GM12865 (cell line): ENCODE results near the gene FGFR1OP2.

Source experiments
- DNase-seq: peaks from one replicate; pipeline ENCODE4 v3.0.0; 2010; ENCODE audit warnings: low read depth
- H3K4me3 ChIP-seq: 2 replicates; pipeline ENCODE4 v1.5.1; 2011; ENCODE audit warnings: mild to moderate bottlenecking, low read depth, low read length, control low read depth
- CTCF ChIP-seq: IDR thresholded peaks from 2 replicates; pipeline ENCODE4 v1.5.1; 2011; ENCODE audit warnings: low read length, control low read depth, low read depth, inconsistent platforms; ENCODE audit not compliant: insufficient read depth; ENCODE audit errors: missing control alignments

Gene FGFR1OP2

GRCh38 chr12:27008081-27008480 is 69.8 kb downstream of the FGFR1OP2 start:
- no peak for TF ChIP-seq CTCF
- H3K4me3 ChIP-seq, result no peak overlapping the region
- DNase-seq, result no peak

DNA sequence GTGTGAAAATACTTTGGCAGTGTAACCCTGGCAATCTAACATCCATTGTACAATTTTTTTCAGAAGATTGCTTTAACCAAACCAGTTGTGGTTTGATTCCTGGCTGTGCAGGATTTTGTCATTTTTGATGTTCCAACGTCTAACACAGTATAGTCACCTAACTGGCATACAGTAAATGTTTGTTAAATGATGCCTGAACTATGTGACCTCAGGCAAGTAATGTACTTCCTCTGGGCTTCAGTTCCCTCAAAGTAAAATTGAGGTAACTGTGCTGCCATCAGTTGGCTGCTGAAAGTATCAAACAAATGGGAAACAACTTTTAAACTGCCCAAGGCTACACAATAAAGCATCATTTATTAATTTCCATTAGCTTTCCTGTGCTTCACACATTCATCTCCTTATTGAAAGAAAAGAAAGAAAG is 71.6 kb downstream of the FGFR1OP2 start:
- TF ChIP-seq CTCF, result no peak
- no peak overlapping the region for H3K4me3 ChIP-seq
- DNase-seq, result peak; percentile 21

DNA sequence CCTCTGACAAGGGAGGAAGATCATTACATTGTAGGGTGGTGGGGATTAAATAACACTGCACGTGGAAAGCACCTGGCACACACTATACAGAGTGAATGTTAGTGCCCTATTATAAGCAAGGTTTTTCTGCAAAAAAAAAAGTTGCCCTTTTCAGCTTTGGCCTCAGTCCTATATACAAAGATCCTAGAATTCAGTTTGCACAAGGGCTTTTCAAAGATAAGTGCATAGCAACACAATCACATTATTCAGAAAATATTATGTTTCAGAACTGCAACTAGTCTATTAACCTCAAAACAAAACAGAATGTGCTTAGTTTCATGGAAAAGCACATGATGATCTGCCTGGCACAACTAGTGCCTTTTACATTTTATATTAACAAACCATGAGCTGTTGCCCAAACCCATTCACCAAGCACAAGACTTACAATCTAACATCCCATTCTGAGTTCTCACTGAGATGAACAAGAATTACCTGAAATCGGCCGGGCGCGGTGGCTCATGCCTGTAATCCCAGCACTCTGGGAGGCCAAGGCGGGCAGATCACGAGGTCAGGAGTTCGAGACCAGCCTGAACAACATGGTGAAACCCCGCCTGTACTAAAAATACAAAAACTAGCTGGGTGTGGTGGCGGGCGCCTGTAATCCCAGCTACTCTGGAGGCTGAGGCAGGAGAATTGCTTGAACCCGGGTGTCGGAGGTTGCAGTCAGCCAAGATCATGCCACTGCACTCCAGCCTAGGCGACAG is 74.1 kb downstream of the FGFR1OP2 start:
- no peak for DNase-seq
- no peak for TF ChIP-seq CTCF
- H3K4me3 ChIP-seq, result peak overlapping the region; percentile 100

DNA sequence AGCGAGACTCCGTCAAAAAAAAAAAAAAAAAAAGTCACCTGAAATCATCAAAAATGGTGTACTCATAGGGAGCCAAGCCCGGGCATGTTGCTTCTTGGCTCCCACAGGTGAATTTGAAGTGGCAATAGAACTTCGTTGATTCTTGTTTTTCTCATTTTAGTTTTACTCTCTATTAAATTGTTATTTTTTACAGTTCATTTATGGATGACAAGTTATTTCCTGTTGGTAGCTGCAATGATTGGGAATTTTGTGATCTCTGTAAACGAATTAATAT is 74.6 kb downstream of the FGFR1OP2 start:
- H3K4me3 ChIP-seq, result peak overlapping the region; percentile 100
- no peak for TF ChIP-seq CTCF
- no peak for DNase-seq

- no peak for DNase-seq
- H3K4me3 ChIP-seq, result peak overlapping the region; percentile 100
These were observed 75.4 kb downstream of the FGFR1OP2 start for GRCh38 chr12:27013611-27014084.

DNA sequence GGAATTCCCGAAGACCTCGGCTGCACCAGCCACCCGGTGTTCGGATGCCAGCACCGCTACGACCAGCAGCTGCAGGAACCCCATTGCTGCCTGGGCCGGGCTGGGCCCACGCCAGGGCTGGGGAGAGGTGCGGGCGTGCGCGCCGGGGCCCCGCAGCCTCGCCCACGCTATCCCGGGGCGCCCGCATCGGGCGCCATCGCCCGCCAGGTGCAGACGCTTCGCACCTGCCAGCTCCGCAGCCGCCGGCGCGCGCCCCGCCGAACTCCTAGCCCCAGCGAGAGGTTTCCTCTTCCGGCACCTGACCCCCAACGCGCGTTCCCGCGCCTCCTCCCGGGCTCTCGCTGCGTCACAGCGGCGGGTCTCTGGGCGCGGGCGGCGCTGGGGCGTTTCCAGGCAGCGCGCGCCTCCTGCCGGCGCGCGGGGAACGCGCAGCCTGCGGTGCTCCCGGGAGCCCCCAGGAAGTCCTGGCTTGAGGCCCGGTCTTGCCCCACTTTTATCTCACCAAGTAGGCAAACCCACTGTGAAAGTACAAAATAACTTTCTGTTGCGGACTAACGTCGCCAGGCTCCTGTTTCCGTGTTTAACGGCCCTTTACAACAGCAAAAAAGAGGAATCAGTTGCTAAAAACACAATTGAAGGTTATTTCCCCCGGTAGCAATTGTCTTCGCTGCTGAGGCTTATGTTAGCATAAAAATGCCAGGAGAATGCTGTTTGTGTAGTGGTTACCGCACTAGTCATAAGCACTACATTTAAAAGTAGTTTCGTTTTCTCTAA is 76.0 kb downstream of the FGFR1OP2 start, which contains the start of gene TM7SF3:
TM7SF3 (minus strand) TSS at position 300 of the 774 bp plus-strand sequence; CDS start at position 84, 216 bp downstream.
- TF ChIP-seq CTCF, result peak; percentile 91
- peak; percentile 97 for DNase-seq
- peak within 1 kb of the TSS; percentile 100 for H3K4me3 ChIP-seq

More at GRCh38 chr12:27013611-27014084, 75.4 kb downstream of the FGFR1OP2 start:
- no peak for TF ChIP-seq CTCF
